Neural crest cell (in vitro differentiated cells): ENCODE data around the gene KDM4B. TPM values are rescaled to one million over a fixed set of nuclear protein-coding genes. Genes with fewer than 3 reads are reported as not detected.

Source experiments
- DNase-seq: peaks from one replicate; pipeline ENCODE4 v3.0.0; 2021; ENCODE audit warnings: low read depth, mixed read lengths, low spot score
- H3K27ac Mint-ChIP-seq: one replicate; pipeline ENCODE4 v1.8.0; 2021; ENCODE audit warnings: mild to moderate bottlenecking, mixed read lengths; ENCODE audit not compliant: unreplicated experiment
- H3K27me3 Mint-ChIP-seq: 2 replicates; pipeline ENCODE4 v1.8.0; 2021; ENCODE audit warnings: low read depth, mild to moderate bottlenecking, mixed read lengths
- H3K36me3 Mint-ChIP-seq: 2 replicates; pipeline ENCODE4 v1.8.0; 2021; ENCODE audit warnings: low read depth, mild to moderate bottlenecking, mixed read lengths
- H3K4me1 Mint-ChIP-seq: 2 replicates; pipeline ENCODE4 v1.8.0; 2021; ENCODE audit warnings: mixed read lengths
- H3K4me3 Mint-ChIP-seq: one replicate; pipeline ENCODE4 v1.8.0; 2021; ENCODE audit warnings: mild to moderate bottlenecking, mixed read lengths
- H3K9me3 Mint-ChIP-seq: 2 replicates; pipeline ENCODE4 v1.8.0; 2021; ENCODE audit warnings: mixed read lengths
- total RNA-seq: library from RNA; stranded (reverse); gene quantifications from 2 replicates; pipeline ENCODE4 v1.2.1, GENCODE V29; 2021
- TF ChIP-seq, protein P1 (sequence below): fragments of 200-600 bp; sonication (generic); conservative IDR thresholded peaks from 2 replicates; pipeline ENCODE4 v1.5.0; 2021; ENCODE audit warnings: antibody characterized with exemption, mild to moderate bottlenecking

KDM4B gene
- total RNA-seq, 1 donor from 2014 or later = 45.4 TPM

DNA sequence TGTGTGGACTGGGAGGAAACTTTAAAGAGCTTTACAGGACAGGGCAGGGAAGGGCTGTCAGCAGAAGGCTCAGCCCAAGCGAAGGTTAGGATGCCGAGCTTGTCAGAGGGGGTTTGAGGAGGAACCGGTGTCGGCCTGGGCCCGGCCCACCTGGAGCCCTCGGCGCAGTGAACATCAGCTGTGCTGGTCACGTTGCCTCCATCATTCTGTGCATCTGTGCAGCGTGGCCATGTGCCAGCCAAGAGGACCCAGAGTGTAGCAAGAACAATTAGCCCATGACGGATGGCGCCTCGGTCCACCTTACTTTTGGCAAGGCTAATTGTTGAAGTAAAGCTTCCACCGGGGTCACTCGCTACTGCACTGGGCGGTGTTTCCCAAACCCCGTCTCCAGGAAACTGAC, 210.3 kb downstream of the KDM4B start:
- Mint-ChIP-seq H3K27ac (no peak overlapping the region), H3K27me3 (no peaks in the 10 kb centered on the region), H3K9me3 (no peaks in the 10 kb centered on the region), H3K4me3 (no peak overlapping the region), H3K36me3 (no peaks in the 10 kb centered on the region), H3K4me1 (peaks cover 5% of the 10 kb centered on the region)
- no peak for DNase-seq
- TF ChIP-seq, protein P1, sequence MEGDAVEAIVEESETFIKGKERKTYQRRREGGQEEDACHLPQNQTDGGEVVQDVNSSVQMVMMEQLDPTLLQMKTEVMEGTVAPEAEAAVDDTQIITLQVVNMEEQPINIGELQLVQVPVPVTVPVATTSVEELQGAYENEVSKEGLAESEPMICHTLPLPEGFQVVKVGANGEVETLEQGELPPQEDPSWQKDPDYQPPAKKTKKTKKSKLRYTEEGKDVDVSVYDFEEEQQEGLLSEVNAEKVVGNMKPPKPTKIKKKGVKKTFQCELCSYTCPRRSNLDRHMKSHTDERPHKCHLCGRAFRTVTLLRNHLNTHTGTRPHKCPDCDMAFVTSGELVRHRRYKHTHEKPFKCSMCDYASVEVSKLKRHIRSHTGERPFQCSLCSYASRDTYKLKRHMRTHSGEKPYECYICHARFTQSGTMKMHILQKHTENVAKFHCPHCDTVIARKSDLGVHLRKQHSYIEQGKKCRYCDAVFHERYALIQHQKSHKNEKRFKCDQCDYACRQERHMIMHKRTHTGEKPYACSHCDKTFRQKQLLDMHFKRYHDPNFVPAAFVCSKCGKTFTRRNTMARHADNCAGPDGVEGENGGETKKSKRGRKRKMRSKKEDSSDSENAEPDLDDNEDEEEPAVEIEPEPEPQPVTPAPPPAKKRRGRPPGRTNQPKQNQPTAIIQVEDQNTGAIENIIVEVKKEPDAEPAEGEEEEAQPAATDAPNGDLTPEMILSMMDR = no peak

DNA sequence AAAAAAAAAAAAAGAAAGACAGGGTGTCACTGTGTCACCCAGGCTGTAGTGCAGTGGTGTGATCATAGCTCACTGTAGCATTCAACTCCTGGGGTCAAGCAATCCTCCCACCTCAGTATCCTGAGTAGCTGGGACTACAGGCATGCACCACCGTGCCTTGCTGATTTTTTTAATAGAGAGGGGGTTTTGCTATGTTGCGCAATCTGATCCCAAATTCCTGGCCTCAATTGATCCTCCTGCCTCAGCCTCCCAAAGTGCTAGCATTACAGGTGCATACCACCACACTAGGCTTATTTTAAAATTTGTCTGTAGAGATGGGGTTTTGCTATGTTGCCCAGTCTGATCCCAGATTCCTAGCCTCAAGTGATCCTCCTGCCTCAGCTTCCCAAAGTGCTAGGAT, 212.4 kb downstream of the KDM4B start:
- Mint-ChIP-seq H3K4me3 (no peak overlapping the region), H3K36me3 (no peaks in the 10 kb centered on the region), H3K9me3 (no peaks in the 10 kb centered on the region), H3K4me1 (peaks cover 5% of the 10 kb centered on the region), H3K27me3 (no peaks in the 10 kb centered on the region), H3K27ac (no peak overlapping the region)
- TF ChIP-seq, protein P1 = no peak
- no peak for DNase-seq

DNA sequence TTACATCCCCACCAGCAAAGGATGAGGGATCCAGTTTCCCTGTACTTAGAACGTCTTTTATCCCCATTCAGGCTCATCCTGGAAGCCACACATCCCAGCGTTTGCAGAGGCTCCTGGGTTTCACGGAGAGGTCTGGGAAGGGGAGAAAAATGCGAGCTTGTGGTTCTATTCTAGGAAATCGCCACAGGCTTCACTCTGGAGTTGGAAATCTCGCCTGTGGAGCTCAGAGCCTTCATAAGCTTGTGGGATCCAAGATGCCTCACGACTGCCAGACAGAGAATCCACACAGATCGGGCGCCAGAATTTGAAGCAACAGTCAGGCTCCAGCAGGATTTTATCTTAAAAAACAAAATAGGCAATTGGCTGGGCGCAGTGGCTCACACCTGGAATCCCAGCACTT, 213.8 kb downstream of the KDM4B start:
- H3K27me3 Mint-ChIP-seq = no peaks in the 10 kb centered on the region
- H3K4me3 Mint-ChIP-seq = no peak overlapping the region
- TF ChIP-seq, protein P1 = no peak
- no peaks in the 10 kb centered on the region for H3K9me3 Mint-ChIP-seq
- no peak for DNase-seq
- H3K27ac Mint-ChIP-seq = no peak overlapping the region
- no peaks in the 10 kb centered on the region for H3K36me3 Mint-ChIP-seq
- no peaks in the 10 kb centered on the region for H3K4me1 Mint-ChIP-seq

DNA sequence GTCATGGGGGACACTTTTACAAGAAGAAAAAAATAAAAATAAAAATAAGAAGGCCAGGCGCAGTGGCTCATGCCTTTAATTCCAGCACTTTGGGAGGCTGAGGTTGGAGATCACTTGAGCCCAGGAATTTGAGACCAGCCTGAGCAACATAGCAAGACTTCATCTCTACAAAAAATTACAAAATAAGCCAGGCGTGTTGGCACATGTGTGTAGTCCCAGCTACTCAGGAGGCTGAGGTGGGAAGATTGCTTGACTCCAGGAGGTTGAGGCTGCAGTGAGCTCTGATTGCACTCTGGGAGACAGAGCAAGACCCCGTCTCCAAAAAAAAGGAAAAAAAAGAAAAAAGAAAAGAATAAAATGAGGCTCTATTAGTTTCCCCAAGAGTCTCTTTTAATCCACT, 214.7 kb downstream of the KDM4B start:
- TF ChIP-seq, protein P1 = no peak
- H3K9me3 Mint-ChIP-seq = no peaks in the 10 kb centered on the region
- no peak overlapping the region for H3K27ac Mint-ChIP-seq
- H3K36me3 Mint-ChIP-seq = no peaks in the 10 kb centered on the region
- no peak overlapping the region for H3K4me3 Mint-ChIP-seq
- peaks cover 5% of the 10 kb centered on the region for H3K4me1 Mint-ChIP-seq
- no peaks in the 10 kb centered on the region for H3K27me3 Mint-ChIP-seq
- DNase-seq = no peak

DNA sequence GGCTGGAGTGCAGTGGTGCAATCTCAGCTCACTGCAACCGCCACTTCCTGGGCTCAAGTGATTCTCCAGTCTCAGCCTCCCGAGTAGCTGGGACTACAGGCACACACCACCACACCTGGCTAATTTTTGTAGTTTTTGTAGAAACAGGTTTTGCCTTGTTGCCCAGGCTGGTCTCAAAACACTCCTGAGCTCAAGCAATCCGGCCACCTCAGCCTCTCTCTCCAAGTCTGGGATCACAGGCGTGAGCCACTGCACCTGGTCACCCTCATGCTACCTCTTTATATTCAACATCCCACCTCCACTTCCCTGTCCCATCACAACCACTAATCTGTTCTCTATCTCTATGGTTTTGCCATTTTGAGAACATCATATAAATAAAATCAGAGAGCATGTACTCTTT, 216.0 kb downstream of the KDM4B start:
- Mint-ChIP-seq H3K4me1 (peaks cover 13% of the 10 kb centered on the region), H3K4me3 (no peak overlapping the region), H3K27me3 (no peaks in the 10 kb centered on the region), H3K36me3 (no peaks in the 10 kb centered on the region), H3K9me3 (no peaks in the 10 kb centered on the region), H3K27ac (peak overlapping the region; percentile 79)
- TF ChIP-seq, protein P1 = no peak
- no peak for DNase-seq
